ENCODE measurements around the gene CERK.
"Not testable (repeated sequence)": the region's sequence is repeated elsewhere in the genome, so short reads cannot be mapped to it uniquely, and the experiment has no call there.

The CERK gene

GRCh38 chr22:46737976-46738646 lies at the start of gene CERK:
Gene CERK (minus strand): TSS chr22:46738252. CDS start chr22:46738148, 104 bp downstream.
- peak; percentile 60 for DNase-seq (ENCODE audit: low read depth)

GRCh38 chr22:46783721-46784120 lies 45.7 kb upstream of the CERK start:
- DNase-seq (ENCODE audit: low read depth), result no peak

- DNase-seq (ENCODE audit: low read depth), result not testable (repeated sequence)
Observed at GRCh38 chr22:46782200-46782599, 44.1 kb upstream of the CERK start.

GRCh38 chr22:46781291-46781690 lies 43.2 kb upstream of the CERK start:
- no peak for DNase-seq (ENCODE audit: low read depth)

- no peak for DNase-seq (ENCODE audit: low read depth)
Observed at GRCh38 chr22:46780453-46780852, 42.4 kb upstream of the CERK start.

- DNase-seq (ENCODE audit: low read depth), result no peak
Observed at GRCh38 chr22:46779651-46780050, 41.6 kb upstream of the CERK start.

- no peak for DNase-seq (ENCODE audit: low read depth)
Observed at GRCh38 chr22:46779023-46779422, 41.0 kb upstream of the CERK start.

- no peak for DNase-seq (ENCODE audit: low read depth)
Observed at GRCh38 chr22:46777609-46777970, 39.5 kb upstream of the CERK start.

GRCh38 chr22:46776876-46777608 lies 39.0 kb upstream of the CERK start:
- DNase-seq (ENCODE audit: low read depth), result no peak

GRCh38 chr22:46775850-46776826 lies 38.1 kb upstream of the CERK start:
- no peak for DNase-seq (ENCODE audit: low read depth)

GRCh38 chr22:46774980-46775849 lies 37.2 kb upstream of the CERK start:
- no peak for DNase-seq (ENCODE audit: low read depth)

- no peak for DNase-seq (ENCODE audit: low read depth)
Observed at GRCh38 chr22:46774253-46774979, 36.4 kb upstream of the CERK start.

GRCh38 chr22:46773076-46773475 lies 35.0 kb upstream of the CERK start:
- DNase-seq (ENCODE audit: low read depth), result no peak

- no peak for DNase-seq (ENCODE audit: low read depth)
Observed at GRCh38 chr22:46770726-46771125, 32.7 kb upstream of the CERK start.

GRCh38 chr22:46770151-46770641 lies 32.1 kb upstream of the CERK start:
- DNase-seq (ENCODE audit: low read depth), result no peak

GRCh38 chr22:46769706-46770105 lies 31.7 kb upstream of the CERK start:
- DNase-seq (ENCODE audit: low read depth), result no peak

- no peak for DNase-seq (ENCODE audit: low read depth)
Observed at GRCh38 chr22:46769191-46769675, 31.2 kb upstream of the CERK start.

GRCh38 chr22:46767249-46767985 lies 29.4 kb upstream of the CERK start:
- no peak for DNase-seq (ENCODE audit: low read depth)

GRCh38 chr22:46766611-46767010 lies 28.6 kb upstream of the CERK start:
- DNase-seq (ENCODE audit: low read depth), result no peak
